Activated naive CD8-positive, alpha-beta T cell treated with anti-CD3 and anti-CD28 coated beads, Interleukin-2, amount 50 U/mL, for 16 hours (primary cell): Measurements from ENCODE around the gene MBOAT2.
A peak's percentile ranks its signal among the peaks of the same experiment; 100 is the strongest.

ENCODE experiments used
- DNase-seq: peaks from one replicate; pipeline ENCODE4 v3.0.0-alpha.2; 2020; ENCODE audit warnings: low read depth, low spot score

MBOAT2 gene

GRCh38 chr2:8858910-8859309 lies 144.6 kb downstream of the MBOAT2 start:
- no peak for DNase-seq

GRCh38 chr2:8858264-8858663 lies 145.2 kb downstream of the MBOAT2 start:
- no peak for DNase-seq

DNA sequence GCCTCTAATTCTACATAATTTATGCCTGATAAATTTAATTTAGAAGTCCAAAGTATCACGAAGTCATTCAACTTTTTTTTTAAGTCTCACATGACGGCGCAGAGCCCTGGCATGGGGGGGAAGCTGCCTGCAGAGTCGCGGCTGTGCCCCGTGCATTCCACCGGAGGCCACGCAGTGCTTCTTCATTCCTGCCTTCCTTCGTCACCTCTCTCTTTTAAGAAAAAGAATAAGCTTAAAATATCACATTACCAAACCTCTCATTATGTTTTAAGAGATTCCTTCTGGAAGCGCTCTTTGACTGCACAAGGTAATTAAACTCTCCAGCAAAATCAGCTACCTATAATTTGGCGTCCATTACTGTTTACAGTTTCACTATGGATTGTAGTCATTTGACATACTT lies 145.8 kb downstream of the MBOAT2 start:
- no peak for DNase-seq

DNA sequence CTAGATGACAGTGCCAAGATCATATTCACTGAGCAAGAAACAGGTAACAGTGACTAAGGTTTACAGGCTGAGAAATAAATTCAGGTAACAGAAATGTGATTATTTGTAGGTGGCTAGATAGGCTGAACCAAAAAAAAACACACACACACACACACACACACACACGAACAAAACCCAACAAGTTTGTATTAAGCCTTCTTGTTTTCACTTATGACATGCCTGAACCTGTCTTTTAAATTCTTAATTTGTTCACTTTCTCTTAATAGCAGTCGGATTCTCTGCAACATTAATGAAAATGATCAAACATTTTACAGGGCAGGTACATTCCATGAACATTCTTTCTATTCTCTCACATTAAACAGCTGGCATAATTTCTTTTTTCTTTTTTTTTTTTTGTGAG lies 147.3 kb downstream of the MBOAT2 start:
- no peak for DNase-seq

- DNase-seq = no peak
These were observed 148.5 kb downstream of the MBOAT2 start for GRCh38 chr2:8855010-8855409.

DNA sequence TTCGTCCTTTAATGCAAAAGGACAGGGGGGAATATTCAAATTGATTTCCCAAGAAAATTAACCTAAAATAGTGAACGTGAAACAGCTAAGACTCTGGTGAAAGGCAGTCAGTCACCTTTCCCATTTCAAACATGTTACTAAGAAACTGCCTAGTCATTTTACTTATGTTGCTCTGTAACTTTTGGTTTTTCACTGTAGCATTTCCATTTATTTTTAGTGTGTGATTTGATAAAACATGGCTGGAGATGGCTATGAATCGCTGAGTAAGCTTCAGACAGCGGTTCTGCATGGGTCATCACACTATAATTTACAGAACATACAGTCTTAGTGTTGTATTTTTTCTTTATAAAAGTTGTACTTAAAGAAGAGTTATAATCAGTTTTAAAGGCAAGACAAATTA lies 150.1 kb downstream of the MBOAT2 start:
- DNase-seq = no peak

DNA sequence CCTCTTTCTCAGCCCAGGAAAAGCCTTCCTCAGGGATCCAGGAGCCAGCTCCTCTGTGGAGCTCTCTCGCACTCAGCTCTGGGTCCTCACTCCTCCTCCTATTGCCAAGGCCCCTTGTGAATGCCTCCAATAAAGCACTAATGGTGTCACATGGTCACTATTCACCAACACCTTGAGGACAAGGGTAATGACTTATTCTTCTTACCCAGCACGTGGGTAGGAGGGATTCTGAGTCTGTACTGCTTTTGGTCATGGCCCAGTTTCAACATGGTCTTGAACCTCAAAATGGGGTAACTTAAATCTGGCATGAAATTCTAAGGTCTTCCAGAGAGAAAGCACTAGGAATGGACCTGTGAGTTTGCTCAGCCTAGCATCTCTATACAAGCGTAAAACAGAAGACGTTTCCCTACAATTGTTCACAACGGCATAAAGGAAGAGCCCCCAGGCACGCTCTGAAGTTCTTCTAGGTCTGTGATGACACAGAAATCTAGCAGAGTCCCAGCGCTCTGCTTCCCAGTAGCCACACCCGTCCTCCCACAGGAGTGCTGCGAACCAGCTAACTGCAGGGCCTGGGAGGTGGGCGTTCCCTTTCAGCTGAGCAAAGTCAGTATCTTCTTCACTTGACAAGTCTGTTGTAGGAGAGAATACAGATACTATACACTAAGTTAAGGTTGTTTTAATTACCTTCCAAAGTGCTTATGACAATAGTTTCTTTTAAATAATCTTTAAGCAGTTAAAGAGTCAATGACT lies 151.5 kb downstream of the MBOAT2 start:
- no peak for DNase-seq

- DNase-seq = no peak
These were observed 152.5 kb downstream of the MBOAT2 start for GRCh38 chr2:8850845-8851487.

GRCh38 chr2:8849327-8849726 lies 154.2 kb downstream of the MBOAT2 start:
- DNase-seq = no peak

DNA sequence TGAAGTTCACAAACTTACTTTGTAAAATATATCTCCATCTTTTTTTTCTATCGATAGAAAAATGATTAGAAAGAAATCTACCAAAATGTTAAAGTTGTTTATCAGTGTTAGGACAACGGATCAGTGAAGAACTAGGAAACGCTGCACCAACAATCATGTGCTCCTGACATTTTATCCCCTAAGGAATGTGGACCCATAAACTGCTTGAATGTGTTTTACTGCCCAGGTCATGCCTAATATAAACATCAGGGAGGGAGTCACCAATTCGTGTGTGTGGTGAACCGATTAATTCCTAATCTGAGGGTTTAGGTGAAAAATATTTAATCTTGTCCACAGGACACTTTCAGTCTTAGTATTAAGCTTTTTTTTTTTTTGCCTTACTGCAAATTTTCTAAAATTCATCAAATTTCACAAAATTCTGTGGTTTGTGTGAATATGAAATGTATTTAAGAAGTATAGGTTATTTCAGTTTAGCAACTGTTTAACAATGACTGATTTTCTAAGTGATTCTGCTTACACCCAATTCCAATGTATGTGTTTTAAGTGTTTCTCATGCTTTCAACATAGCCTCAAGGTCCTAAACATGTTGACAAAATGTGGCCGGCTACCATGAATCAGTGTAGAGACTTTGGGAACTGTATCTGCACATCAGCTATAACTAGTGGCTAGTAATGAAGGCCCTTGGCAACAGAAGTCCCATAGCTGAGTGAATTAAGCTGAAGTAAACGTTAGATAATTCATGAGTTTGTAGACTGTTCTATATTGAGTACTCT lies 155.0 kb downstream of the MBOAT2 start:
- no peak for DNase-seq

GRCh38 chr2:8847400-8847799 lies 156.1 kb downstream of the MBOAT2 start:
- no peak for DNase-seq

DNA sequence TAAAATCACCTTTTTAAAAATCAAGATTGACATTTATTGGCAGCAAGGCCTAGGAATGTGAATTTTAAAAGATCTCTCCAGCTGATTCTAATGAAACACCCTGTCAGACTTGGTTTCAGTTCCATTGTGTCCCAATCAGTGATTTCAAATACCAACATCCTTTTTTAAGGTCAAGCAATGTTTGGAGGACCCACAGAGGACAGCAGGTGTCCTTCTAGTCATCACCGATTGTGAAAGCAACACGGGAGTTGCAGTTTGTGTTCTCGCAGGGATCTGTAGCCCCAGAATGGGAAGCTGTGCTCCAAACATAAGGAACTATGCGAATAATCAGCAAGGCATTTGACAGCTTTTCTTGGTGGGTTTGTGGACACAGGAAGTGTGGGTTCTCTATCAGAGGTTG lies 161.6 kb downstream of the MBOAT2 start:
- DNase-seq = no peak

DNA sequence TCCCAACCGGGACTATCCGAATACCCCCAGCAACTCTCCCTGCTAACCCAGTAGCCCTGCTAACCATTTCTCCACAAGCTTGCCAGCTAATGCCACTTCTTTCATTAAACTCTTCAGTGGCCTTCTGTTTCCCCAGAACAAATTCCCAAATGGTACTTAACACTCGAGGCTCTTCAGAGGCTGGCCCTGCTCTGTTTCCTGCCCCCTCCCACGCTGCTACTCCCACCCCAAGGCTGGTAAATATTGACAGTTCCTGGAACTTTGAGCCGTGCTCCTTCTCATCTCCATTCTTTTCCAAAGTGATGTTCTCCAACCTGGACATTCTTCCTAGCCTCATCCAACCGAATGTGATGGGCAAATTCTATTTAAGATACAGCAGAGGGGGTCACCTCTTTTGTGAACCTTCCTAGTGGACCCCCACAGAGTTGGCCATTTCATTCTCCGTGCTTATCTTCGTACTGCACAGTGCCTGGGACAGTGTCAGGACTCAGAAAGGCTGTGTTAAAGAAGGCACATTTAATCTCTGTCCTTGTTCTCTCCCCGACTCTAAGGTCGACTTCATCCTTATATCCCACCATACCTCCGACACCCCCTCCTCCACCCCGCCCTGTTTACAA lies 162.9 kb downstream of the MBOAT2 start:
- no peak for DNase-seq

GRCh38 chr2:8839189-8839965 lies 164.1 kb downstream of the MBOAT2 start:
- DNase-seq = no peak

- no peak for DNase-seq
These were observed 165.7 kb downstream of the MBOAT2 start for GRCh38 chr2:8837795-8838140.

DNA sequence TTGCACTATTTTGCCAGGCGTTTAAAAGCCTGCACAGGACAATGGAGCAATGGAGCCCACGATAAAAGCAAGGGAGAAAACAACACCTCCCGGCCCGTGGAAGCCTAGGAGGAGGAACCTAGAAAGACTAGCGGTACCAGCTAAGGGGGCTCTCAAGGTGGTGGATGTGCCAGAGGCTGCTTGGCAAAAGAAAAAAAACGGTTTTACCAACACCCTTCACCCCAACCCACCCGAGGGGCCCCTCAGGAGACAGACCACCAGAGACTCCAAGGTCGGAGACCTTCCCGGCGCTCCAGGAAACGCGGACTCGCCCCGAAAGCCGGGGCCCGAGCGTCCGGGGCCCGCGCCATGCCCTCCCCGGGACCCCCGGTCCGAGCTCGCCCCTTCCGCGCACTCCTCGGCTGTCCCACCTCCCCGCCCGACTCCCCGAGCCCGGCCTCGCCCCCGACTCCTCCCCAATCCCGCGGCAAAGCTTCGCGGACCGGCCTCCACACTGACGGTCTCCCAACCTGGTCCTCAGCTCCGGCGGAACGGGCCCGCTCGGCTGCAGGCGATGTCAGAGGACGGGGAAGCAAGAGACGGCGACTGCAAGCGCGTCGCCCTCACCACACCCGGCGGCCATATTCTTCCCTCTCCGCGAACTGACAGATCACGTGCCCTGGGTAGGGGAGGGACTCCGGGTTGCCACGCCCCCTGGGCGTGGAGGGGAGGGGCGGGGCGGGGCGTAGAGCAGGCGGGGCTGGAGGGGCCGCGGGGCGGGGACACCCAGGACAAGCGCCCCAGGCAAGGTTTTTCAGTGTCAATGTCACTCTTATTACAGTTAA lies 166.3 kb downstream of the MBOAT2 start, which contains the start of gene KIDINS220:
TSS of gene KIDINS220 (minus strand) at position 643 of the 824 bp plus-strand sequence. CDS start 10,520 bp downstream, outside the sequence.
- peak; percentile 58 for DNase-seq

GRCh38 chr2:8835279-8835678 lies 168.2 kb downstream of the MBOAT2 start:
- DNase-seq = no peak

GRCh38 chr2:8833853-8834252 lies 169.6 kb downstream of the MBOAT2 start:
- no peak for DNase-seq

DNA sequence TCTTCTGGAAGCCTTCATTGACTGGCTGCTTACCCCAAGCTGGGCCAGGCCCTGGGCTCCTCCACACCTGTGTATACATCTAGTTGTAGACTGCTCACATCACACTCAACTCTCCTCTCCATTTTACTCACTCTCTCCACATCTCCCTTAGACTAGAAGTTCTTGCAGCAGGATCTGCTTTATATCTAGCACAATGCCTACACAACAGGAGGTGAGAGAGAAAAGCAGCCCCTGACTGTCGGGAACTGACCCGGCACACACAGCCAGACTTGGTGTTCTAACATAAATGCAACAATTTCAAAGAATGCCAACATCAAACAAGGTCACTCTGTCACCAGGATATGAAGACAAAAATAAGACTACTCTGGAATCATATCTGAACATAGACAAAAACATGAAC lies 172.0 kb downstream of the MBOAT2 start:
- no peak for DNase-seq

DNA sequence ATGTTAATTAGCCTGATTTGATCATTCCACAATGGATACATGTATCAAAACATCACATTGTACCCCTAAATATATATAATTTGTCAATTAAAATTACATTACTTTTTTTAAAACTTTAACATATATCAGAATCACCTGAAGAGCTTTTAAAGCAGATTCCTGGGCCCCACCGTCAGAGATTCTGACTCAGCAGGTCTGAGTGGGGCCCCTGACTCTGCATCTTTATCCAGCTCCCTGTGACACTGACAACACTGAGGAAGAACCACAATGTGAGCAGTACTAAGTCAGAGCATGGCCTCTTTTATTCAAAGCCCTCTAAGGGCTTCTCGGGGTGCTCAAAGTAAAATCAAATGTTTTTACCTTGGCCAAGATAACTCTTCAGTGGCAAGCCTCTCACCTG lies 175.8 kb downstream of the MBOAT2 start:
- DNase-seq = no peak

DNA sequence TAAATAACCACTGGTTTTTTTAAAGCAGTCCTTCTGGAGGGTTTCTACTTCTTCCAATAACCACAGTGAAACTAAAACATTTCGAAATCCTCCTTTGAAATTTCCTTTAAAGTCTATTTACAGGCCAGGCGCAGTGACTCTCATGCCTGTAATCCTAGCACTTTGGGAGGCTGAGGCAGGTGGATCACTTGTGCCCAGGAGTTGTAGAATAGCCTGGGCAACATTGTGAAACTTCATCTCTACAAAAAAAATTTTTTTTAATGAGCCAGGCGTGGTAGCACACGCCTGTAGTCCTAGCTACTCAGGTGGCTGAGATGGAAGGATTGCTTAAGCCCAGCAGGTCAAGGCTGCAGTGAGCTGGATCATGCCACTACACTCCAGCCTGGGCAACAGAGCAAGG lies 181.3 kb downstream of the MBOAT2 start:
- no peak for DNase-seq
